Fibroblast of skin of left quadriceps (primary cell): Measurements from ENCODE around the gene KANK4.
A peak's percentile ranks its signal among the peaks of the same experiment; 100 is the strongest.
"Not testable (repeated sequence)": the region's sequence is repeated elsewhere in the genome, so short reads cannot be mapped to it uniquely, and the experiment has no call there.

Experiments
- DNase-seq, 2 experiments: peaks; one replicate each; pipeline ENCODE4 v3.0.0-alpha.2; 2013; ENCODE audit warnings: low read depth in 2 of 2

The KANK4 gene

GRCh38 chr1:62271948-62272728 is 47.1 kb downstream of the KANK4 start:
- peak; percentile 53 to 65 for DNase-seq

GRCh38 chr1:62271134-62271533 is 48.1 kb downstream of the KANK4 start:
- DNase-seq, result no peak

GRCh38 chr1:62269851-62270495 is 49.3 kb downstream of the KANK4 start:
- DNase-seq, result no peak

- no peak for DNase-seq
Observed at GRCh38 chr1:62269439-62269838, 49.8 kb downstream of the KANK4 start.

GRCh38 chr1:62268315-62268714 is 50.9 kb downstream of the KANK4 start:
- DNase-seq, result no peak

- DNase-seq, result no peak
Observed at GRCh38 chr1:62265956-62266935, 53.0 kb downstream of the KANK4 start.

- DNase-seq, result no peak
Observed at GRCh38 chr1:62263814-62264353, 55.4 kb downstream of the KANK4 start.

GRCh38 chr1:62263006-62263813 is 56.0 kb downstream of the KANK4 start:
- DNase-seq, result no peak

- no peak for DNase-seq
Observed at GRCh38 chr1:62260688-62261087, 58.5 kb downstream of the KANK4 start.

- no peak for DNase-seq
Observed at GRCh38 chr1:62259551-62259950, 59.7 kb downstream of the KANK4 start.

GRCh38 chr1:62250126-62250726 is 69.0 kb downstream of the KANK4 start:
- no peak for DNase-seq

GRCh38 chr1:62247391-62248168 is 71.7 kb downstream of the KANK4 start:
- no peak for DNase-seq

GRCh38 chr1:62245201-62245600 is 74.0 kb downstream of the KANK4 start:
- no peak for DNase-seq

- not testable (repeated sequence) for DNase-seq
Observed at GRCh38 chr1:62244380-62244779, 74.9 kb downstream of the KANK4 start.

- no peak for DNase-seq
Observed at GRCh38 chr1:62241371-62242131, 77.7 kb downstream of the KANK4 start.

- DNase-seq, result no peak
Observed at GRCh38 chr1:62240651-62241370, 78.4 kb downstream of the KANK4 start.

GRCh38 chr1:62239652-62240403 is 79.4 kb downstream of the KANK4 start:
- not testable (repeated sequence) for DNase-seq

GRCh38 chr1:62238507-62238906 is 80.7 kb downstream of the KANK4 start:
- DNase-seq, result no peak
